ENCODE data around the gene COL23A1. TPM values are rescaled to one million over a fixed set of nuclear protein-coding genes. Genes with fewer than 3 reads are reported as not detected.

Gene COL23A1
- total RNA-seq, 1 experiment from 2014 or later = 5.7 TPM

DNA sequence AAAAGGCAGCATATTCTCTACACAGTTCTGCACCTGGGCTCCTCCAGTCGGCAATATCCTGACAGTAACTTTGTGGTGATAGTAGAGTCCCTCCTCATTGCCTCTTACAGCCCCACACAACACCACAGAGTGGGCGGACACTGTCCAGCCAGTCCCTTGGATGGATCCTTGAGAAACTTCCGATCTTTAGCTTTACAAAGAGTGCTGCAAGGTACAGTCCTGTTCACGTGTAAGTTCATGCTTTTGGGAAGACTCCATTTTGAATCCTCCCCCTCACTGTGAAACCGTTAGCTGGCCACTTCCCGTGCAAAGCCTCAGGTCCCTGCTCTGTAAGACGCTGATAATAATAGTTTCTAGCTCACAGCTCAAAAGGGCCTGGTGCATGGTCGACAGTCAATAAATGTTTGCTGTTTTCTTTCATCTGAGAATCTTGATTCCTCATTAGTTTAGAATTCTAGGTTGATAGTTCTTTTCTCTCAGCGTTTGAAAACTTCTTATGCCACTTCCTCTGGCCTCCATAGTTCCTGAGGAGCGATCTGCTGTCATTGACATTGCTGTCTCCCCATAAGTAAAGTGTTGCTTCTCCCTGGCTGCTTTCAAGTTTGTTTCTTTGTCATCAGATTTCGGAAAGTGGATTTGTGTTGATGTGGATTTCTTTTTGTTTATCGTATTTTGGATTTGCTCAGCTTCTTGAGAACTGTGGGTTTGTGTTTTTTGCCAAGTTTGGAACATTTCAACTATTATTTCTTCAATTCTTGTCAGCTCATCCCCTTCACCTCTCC, 82.9 kb downstream of the COL23A1 start:
- H4K20me1 ChIP-seq (ENCODE audit: insufficient read depth, low read depth, low read length) = no peaks in the 10 kb centered on the region
- H3K27me3 ChIP-seq (ENCODE audit: low read length) = no peaks in the 10 kb centered on the region
- H3K9me3 ChIP-seq (ENCODE audit: low read length) = no peaks in the 10 kb centered on the region
- H2AFZ ChIP-seq (ENCODE audit: low read length) = no peak overlapping the region; the same call in 1 of the 2 replicates
- no peak overlapping the region for H3K27ac ChIP-seq (ENCODE audit: low read length)
- H3K9ac ChIP-seq (ENCODE audit: low read length) = no peak overlapping the region
- no peaks in the 10 kb centered on the region for H3K36me3 ChIP-seq (ENCODE audit: insufficient read depth, low read length)
- no peaks in the 10 kb centered on the region for H3K4me1 ChIP-seq (ENCODE audit: low read length)
- no peak overlapping the region for H3K4me3 ChIP-seq (ENCODE audit: low read length)
- H3K79me2 ChIP-seq (ENCODE audit: low read length) = no peaks in the 10 kb centered on the region
- no peaks in the 10 kb centered on the region for H3K9me2 ChIP-seq (replicated peaks; ENCODE audit: insufficient read depth, low read length)
- no peak for DNase-seq
- no peak overlapping the region for H3K4me2 ChIP-seq (ENCODE audit: low read depth, low read length, poor library complexity, severe bottlenecking)

DNA sequence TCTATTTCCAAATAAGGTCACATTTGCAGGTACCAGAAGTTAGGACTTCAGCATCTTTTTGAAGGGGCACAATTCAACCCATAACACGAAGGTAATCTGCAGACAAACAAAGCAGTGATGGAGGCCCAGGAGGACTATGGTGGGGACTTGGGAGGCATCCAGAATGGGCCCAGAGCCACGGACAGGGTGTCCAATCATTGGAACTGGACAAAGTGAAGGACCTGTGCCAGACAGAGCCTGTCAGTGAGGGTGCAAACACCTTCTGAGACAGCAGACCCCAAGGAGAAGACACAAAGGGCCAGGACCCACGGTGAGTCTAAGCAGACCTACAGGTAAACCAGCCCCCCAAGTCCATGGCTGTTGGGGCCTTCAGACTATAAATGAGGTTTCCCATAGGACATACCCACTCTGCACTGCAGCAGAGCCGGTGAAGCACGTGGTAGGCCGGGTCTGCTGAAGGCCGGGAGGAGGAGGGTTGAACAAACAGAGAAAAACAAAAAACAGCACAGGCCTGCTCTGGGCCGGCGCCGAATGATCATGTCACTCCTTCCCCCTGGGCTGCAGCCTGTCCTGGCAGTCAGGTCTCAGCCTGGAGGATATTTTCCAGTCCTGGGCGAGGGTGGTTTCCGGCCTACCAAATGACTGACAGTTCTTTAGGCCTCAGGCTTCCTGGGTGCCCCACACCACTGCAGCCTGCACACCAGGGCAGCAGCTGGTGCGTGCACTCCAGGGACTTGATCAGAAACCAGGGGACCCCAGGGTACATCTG, 84.4 kb downstream of the COL23A1 start:
- Histone ChIP-seq H3K4me2 (ENCODE audit: low read depth, low read length, poor library complexity, severe bottlenecking) (no peak overlapping the region), H3K9me3 (ENCODE audit: low read length) (no peaks in the 10 kb centered on the region), H3K4me1 (ENCODE audit: low read length) (no peaks in the 10 kb centered on the region), H3K4me3 (ENCODE audit: low read length) (no peak overlapping the region), H2AFZ (ENCODE audit: low read length) (no peak overlapping the region), H4K20me1 (ENCODE audit: insufficient read depth, low read depth, low read length) (no peaks in the 10 kb centered on the region), H3K27ac (ENCODE audit: low read length) (no peak overlapping the region), H3K79me2 (ENCODE audit: low read length) (no peaks in the 10 kb centered on the region), H3K9ac (ENCODE audit: low read length) (no peak overlapping the region), H3K27me3 (ENCODE audit: low read length) (no peaks in the 10 kb centered on the region), H3K36me3 (ENCODE audit: insufficient read depth, low read length) (no peaks in the 10 kb centered on the region), H3K9me2 (replicated peaks; ENCODE audit: insufficient read depth, low read length) (no peaks in the 10 kb centered on the region)
- no peak for DNase-seq

DNA sequence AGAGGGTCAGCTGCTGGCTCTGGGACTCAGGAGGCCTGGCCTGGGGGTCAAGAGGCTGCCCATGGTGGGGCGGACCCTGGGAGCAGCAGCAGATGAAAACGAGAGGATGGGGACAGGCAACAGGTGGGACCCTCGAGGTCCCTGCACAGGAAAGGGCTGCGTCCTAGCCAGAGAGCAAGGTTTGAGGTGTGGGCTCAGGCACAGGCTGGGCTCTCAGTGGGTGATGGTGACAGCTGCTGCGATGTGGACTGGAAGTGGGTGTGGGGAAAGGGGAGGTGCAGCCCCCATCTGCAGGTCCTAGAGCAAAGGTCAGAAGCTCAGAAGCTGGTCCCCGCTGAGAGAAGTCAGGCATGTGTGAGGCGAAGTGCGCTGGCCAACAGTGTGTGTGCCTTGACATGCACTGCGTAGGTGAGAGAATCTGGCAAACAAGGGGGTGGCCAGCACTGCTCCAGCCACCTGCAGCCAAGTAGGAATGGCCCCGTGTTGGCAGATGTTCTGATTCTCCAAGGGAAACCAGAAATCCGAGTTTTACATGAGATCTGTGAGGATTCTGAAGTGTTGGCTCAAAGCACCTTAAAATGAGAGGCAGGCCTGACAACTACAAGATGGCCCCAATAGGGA, 85.7 kb downstream of the COL23A1 start:
- no peak overlapping the region for H3K4me3 ChIP-seq (ENCODE audit: low read length)
- H3K36me3 ChIP-seq (ENCODE audit: insufficient read depth, low read length) = no peaks in the 10 kb centered on the region
- DNase-seq = no peak
- no peak overlapping the region for H2AFZ ChIP-seq (ENCODE audit: low read length)
- no peak overlapping the region for H3K9ac ChIP-seq (ENCODE audit: low read length)
- H3K9me3 ChIP-seq (ENCODE audit: low read length) = no peaks in the 10 kb centered on the region
- H3K27me3 ChIP-seq (ENCODE audit: low read length) = no peaks in the 10 kb centered on the region
- H3K4me1 ChIP-seq (ENCODE audit: low read length) = no peaks in the 10 kb centered on the region
- no peaks in the 10 kb centered on the region for H3K9me2 ChIP-seq (replicated peaks; ENCODE audit: insufficient read depth, low read length)
- H3K4me2 ChIP-seq (ENCODE audit: low read depth, low read length, poor library complexity, severe bottlenecking) = no peak overlapping the region
- no peak overlapping the region for H3K27ac ChIP-seq (ENCODE audit: low read length)
- H3K79me2 ChIP-seq (ENCODE audit: low read length) = no peaks in the 10 kb centered on the region
- H4K20me1 ChIP-seq (ENCODE audit: insufficient read depth, low read depth, low read length) = no peaks in the 10 kb centered on the region

DNA sequence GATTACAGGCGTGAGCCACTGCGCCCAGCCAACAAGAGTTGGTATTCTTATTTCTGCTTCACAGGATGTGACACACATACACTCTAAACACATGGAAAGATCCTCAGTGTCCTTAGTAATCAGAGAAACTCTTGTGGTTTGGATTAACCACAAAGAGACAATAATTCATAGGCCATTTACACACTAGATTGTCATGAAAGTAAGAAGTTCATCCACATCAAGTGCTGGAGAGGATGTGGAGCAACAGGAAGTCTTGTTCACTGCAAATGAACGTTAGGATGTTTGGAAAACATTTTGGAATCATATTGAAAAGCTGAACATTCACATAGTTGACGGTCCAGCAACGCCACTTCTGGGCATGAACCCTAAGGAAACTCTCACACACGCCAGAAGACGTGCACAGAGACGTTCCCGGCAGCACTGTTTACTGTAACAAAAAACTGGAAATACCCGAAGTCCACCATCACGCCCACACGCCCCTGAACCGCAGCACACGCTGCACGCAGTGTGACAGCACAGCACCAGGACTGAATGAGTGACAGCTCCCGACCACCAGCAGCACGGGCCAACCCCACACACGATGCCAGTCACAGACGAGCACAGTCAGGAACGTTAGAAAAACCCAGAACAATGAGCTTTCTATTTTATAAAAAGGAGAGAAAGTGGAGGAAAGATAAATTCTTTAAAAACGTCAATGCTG, 87.6 kb downstream of the COL23A1 start:
- no peak overlapping the region for H3K27ac ChIP-seq (ENCODE audit: low read length)
- no peaks in the 10 kb centered on the region for H3K36me3 ChIP-seq (ENCODE audit: insufficient read depth, low read length)
- H3K79me2 ChIP-seq (ENCODE audit: low read length) = no peaks in the 10 kb centered on the region
- no peak overlapping the region for H3K4me2 ChIP-seq (ENCODE audit: low read depth, low read length, poor library complexity, severe bottlenecking)
- no peak overlapping the region for H3K9ac ChIP-seq (ENCODE audit: low read length)
- H2AFZ ChIP-seq (ENCODE audit: low read length) = no peak overlapping the region
- no peak for DNase-seq
- H3K4me3 ChIP-seq (ENCODE audit: low read length) = no peak overlapping the region
- no peaks in the 10 kb centered on the region for H4K20me1 ChIP-seq (ENCODE audit: insufficient read depth, low read depth, low read length)
- H3K9me3 ChIP-seq (ENCODE audit: low read length) = no peaks in the 10 kb centered on the region
- no peaks in the 10 kb centered on the region for H3K9me2 ChIP-seq (replicated peaks; ENCODE audit: insufficient read depth, low read length)
- H3K4me1 ChIP-seq (ENCODE audit: low read length) = no peaks in the 10 kb centered on the region
- no peaks in the 10 kb centered on the region for H3K27me3 ChIP-seq (ENCODE audit: low read length)

DNA sequence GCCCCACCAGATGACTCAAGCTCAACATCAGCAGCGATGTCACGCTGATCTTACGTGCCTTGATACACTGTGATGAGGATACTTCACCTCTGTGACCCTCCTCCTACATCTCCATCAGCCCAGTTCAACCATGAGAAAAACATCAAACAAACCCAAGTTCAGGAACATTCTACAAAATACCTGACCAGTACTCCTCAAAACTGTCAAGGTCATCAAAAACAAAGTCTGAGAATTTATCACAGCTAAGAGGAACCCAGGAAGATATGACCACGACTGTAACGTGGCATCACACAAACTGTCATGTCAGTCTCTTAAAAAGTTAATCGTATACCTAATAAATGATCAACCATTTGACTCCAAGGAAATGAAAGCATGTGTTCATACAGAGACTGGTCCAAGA, 90.8 kb downstream of the COL23A1 start:
- Histone ChIP-seq H3K9ac (ENCODE audit: low read length) (no peak overlapping the region), H3K9me3 (ENCODE audit: low read length) (no peaks in the 10 kb centered on the region), H3K27ac (ENCODE audit: low read length) (no peak overlapping the region), H3K4me2 (ENCODE audit: low read depth, low read length, poor library complexity, severe bottlenecking) (no peak overlapping the region), H3K4me3 (ENCODE audit: low read length) (no peak overlapping the region), H2AFZ (ENCODE audit: low read length) (no peak overlapping the region), H3K27me3 (ENCODE audit: low read length) (no peaks in the 10 kb centered on the region), H3K9me2 (replicated peaks; ENCODE audit: insufficient read depth, low read length) (no peaks in the 10 kb centered on the region), H3K36me3 (ENCODE audit: insufficient read depth, low read length) (no peaks in the 10 kb centered on the region), H3K4me1 (ENCODE audit: low read length) (no peaks in the 10 kb centered on the region; the same call in 1 of the 2 replicates), H4K20me1 (ENCODE audit: insufficient read depth, low read depth, low read length) (no peaks in the 10 kb centered on the region), H3K79me2 (ENCODE audit: low read length) (no peaks in the 10 kb centered on the region)
- no peak for DNase-seq

DNA sequence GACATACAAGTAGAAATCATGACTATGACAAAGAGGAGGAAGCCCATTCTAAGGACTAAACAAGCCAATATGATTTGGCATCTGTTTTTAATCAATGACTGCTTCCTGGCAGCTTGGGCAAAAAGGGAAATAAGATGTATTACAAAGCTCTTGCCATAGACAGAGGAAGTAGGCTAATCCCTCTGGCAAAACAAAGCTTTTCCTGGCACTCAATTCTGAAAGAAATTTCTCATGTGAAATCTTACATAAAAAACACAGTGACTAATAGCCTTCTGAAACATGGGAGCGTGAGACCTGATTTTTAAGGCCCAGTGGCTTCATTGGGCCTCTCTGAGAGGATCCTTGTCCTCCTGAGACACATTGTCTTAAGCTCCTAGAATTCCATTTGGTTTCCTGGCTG, 93.6 kb downstream of the COL23A1 start:
- Histone ChIP-seq H3K9ac (ENCODE audit: low read length) (no peak overlapping the region), H3K27ac (ENCODE audit: low read length) (no peak overlapping the region), H3K4me3 (ENCODE audit: low read length) (no peak overlapping the region), H3K9me2 (replicated peaks; ENCODE audit: insufficient read depth, low read length) (no peaks in the 10 kb centered on the region), H3K79me2 (ENCODE audit: low read length) (no peaks in the 10 kb centered on the region), H4K20me1 (ENCODE audit: insufficient read depth, low read depth, low read length) (no peaks in the 10 kb centered on the region), H3K36me3 (ENCODE audit: insufficient read depth, low read length) (no peaks in the 10 kb centered on the region), H3K4me1 (ENCODE audit: low read length) (no peaks in the 10 kb centered on the region; the same call in 1 of the 2 replicates), H2AFZ (ENCODE audit: low read length) (no peak overlapping the region), H3K4me2 (ENCODE audit: low read depth, low read length, poor library complexity, severe bottlenecking) (no peak overlapping the region), H3K9me3 (ENCODE audit: low read length) (no peaks in the 10 kb centered on the region), H3K27me3 (ENCODE audit: low read length) (no peaks in the 10 kb centered on the region)
- no peak for DNase-seq

DNA sequence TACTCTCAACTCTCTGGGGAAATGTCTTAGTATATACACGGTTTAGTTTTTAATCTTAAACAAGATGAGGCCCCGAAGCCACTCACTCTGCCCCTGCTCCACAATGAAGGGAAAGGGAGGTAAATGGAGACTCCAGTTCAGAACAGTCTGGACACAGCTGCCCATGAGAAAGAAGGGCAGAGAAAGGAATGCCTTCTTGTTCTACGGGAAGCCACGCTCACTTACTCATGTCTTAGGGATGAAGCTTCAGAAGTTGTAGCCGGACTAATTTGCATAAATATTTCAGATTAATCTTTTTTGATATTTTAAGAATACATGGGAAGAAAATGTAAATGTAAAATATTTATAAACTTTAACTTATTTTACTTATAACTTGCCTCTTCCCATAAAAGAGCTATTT, 94.0 kb downstream of the COL23A1 start:
- no peaks in the 10 kb centered on the region for H3K9me2 ChIP-seq (replicated peaks; ENCODE audit: insufficient read depth, low read length)
- no peak overlapping the region for H3K9ac ChIP-seq (ENCODE audit: low read length)
- H3K27ac ChIP-seq (ENCODE audit: low read length) = no peak overlapping the region
- no peaks in the 10 kb centered on the region for H3K36me3 ChIP-seq (ENCODE audit: insufficient read depth, low read length)
- no peaks in the 10 kb centered on the region; the same call in 1 of the 2 replicates for H3K4me1 ChIP-seq (ENCODE audit: low read length)
- DNase-seq = no peak
- no peaks in the 10 kb centered on the region for H3K9me3 ChIP-seq (ENCODE audit: low read length)
- no peaks in the 10 kb centered on the region for H3K27me3 ChIP-seq (ENCODE audit: low read length)
- H3K4me3 ChIP-seq (ENCODE audit: low read length) = no peak overlapping the region
- no peak overlapping the region for H3K4me2 ChIP-seq (ENCODE audit: low read depth, low read length, poor library complexity, severe bottlenecking)
- no peak overlapping the region for H2AFZ ChIP-seq (ENCODE audit: low read length)
- H4K20me1 ChIP-seq (ENCODE audit: insufficient read depth, low read depth, low read length) = no peaks in the 10 kb centered on the region
- no peaks in the 10 kb centered on the region for H3K79me2 ChIP-seq (ENCODE audit: low read length)

DNA sequence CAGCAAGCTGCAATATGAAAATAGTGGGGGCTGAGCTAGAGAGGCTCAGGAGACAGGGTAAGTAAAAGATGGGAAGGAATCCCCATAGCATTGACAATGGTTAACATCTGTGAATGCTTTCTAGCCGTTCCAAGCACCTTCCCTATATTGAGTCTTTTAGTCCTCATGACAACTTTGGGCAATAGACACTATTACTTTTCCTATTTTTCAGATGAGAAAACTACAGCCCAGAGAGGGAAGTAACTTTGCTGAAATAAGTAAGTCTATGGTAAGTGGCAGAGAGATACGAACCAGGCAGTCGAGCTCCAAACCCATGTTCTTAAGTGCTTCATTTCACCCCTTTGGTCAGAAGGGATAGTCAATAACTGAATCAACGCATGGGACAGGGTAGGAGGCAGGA, 94.5 kb downstream of the COL23A1 start:
- no peaks in the 10 kb centered on the region for H3K27me3 ChIP-seq (ENCODE audit: low read length)
- H3K36me3 ChIP-seq (ENCODE audit: insufficient read depth, low read length) = no peaks in the 10 kb centered on the region
- H3K9ac ChIP-seq (ENCODE audit: low read length) = no peak overlapping the region
- DNase-seq = no peak
- H3K79me2 ChIP-seq (ENCODE audit: low read length) = no peaks in the 10 kb centered on the region
- H3K4me1 ChIP-seq (ENCODE audit: low read length) = no peaks in the 10 kb centered on the region; the same call in 1 of the 2 replicates
- no peak overlapping the region for H3K4me3 ChIP-seq (ENCODE audit: low read length)
- no peaks in the 10 kb centered on the region for H3K9me2 ChIP-seq (replicated peaks; ENCODE audit: insufficient read depth, low read length)
- H3K27ac ChIP-seq (ENCODE audit: low read length) = no peak overlapping the region
- no peak overlapping the region for H2AFZ ChIP-seq (ENCODE audit: low read length)
- no peak overlapping the region for H3K4me2 ChIP-seq (ENCODE audit: low read depth, low read length, poor library complexity, severe bottlenecking)
- no peaks in the 10 kb centered on the region for H3K9me3 ChIP-seq (ENCODE audit: low read length)
- H4K20me1 ChIP-seq (ENCODE audit: insufficient read depth, low read depth, low read length) = no peaks in the 10 kb centered on the region
